Caco-2 (cell line): ENCODE measurements around the gene SLC2A6. TPM values are rescaled to one million over a fixed set of nuclear protein-coding genes. Genes with fewer than 3 reads are reported as not detected.

Experiments used
- BruUV-seq: library from RNA; stranded (reverse); fragments of 400-500 nt; replicated peaks from 2 replicates; lab custom pipeline; 2021; lab: Mats Ljungman, UMichigan
- CTCF ChIA-PET: fragments of 300-600 bp; sonication (Branson Sonifier 250); formaldehyde crosslinking; loops from one replicate; lab custom pipeline; 2022; ENCODE audit warnings: antibody characterized with exemption; lab: Charles Lee
- POLR2A ChIA-PET: fragments of 300-600 bp; sonication (Branson Sonifier 250); formaldehyde crosslinking; loops from one replicate; lab custom pipeline; 2022; ENCODE audit warnings: antibody characterized with exemption; lab: Charles Lee
- DNase-seq, 2 experiments: peaks; one replicate each; pipeline versions ENCODE4 v3.0.0 to v3.0.0-alpha.2; 2020 to 2022
- H3K27me3 ChIP-seq: replicated peaks from 2 replicates; pipeline ENCODE4 v1.6.0; 2011; ENCODE audit warnings: low read length; ENCODE audit not compliant: control insufficient read depth, insufficient read depth
- H3K36me3 ChIP-seq: 2 replicates; pipeline ENCODE4 v1.5.1; 2011; ENCODE audit warnings: low read length; ENCODE audit not compliant: control insufficient read depth, insufficient read depth
- H3K4me1 ChIP-seq: fragments of 250-450 bp; sonication (Bioruptor Pico); 2 replicates; pipeline ENCODE4 v1.5.1; 2020; ENCODE audit warnings: mild to moderate bottlenecking
- H3K4me3 ChIP-seq: 2 replicates; pipeline ENCODE4 v1.5.1; 2011; ENCODE audit warnings: low read depth, mild to moderate bottlenecking, control low read depth, low read length
- H3K9me3 ChIP-seq: fragments of 250-450 bp; sonication (Bioruptor Pico); 2 replicates; pipeline ENCODE4 v1.5.1; 2020; ENCODE audit warnings: mild to moderate bottlenecking, moderate library complexity
- H3K27ac Mint-ChIP-seq: one replicate; pipeline ENCODE4 v1.8.0; 2022; ENCODE audit warnings: mixed read lengths; ENCODE audit not compliant: unreplicated experiment
- H3K27me3 Mint-ChIP-seq: one replicate; pipeline ENCODE4 v1.8.0; 2022; ENCODE audit warnings: mixed read lengths; ENCODE audit not compliant: insufficient read depth, unreplicated experiment
- H3K36me3 Mint-ChIP-seq: one replicate; pipeline ENCODE4 v1.8.0; 2022; ENCODE audit warnings: mild to moderate bottlenecking, mixed read lengths; ENCODE audit not compliant: insufficient read depth, unreplicated experiment
- H3K4me1 Mint-ChIP-seq: one replicate; pipeline ENCODE4 v1.8.0; 2022; ENCODE audit warnings: low read depth, mixed read lengths; ENCODE audit not compliant: unreplicated experiment
- H3K4me3 Mint-ChIP-seq: one replicate; pipeline ENCODE4 v1.8.0; 2022; ENCODE audit warnings: mild to moderate bottlenecking, moderate library complexity, mixed read lengths; ENCODE audit not compliant: unreplicated experiment
- H3K9me3 Mint-ChIP-seq: one replicate; pipeline ENCODE4 v1.8.0; 2022; ENCODE audit warnings: mixed read lengths; ENCODE audit not compliant: unreplicated experiment
- CTCF ChIP-seq, 2 experiments: fragments of 200-600 bp in 1 of 2; IDR thresholded peaks; 1 replicate in 1 of 2; 2 replicates in 1 of 2; pipeline versions ENCODE4 v1.5.1 to v1.8.0; 2011 to 2022; ENCODE audit warnings: antibody characterized with exemption in 1 of 2, control low read depth in 1 of 2, inconsistent platforms in 1 of 2, low read depth in 1 of 2, low read length in 1 of 2, mild to moderate bottlenecking in 1 of 2, moderate library complexity in 1 of 2; ENCODE audit not compliant: insufficient read depth in 1 of 2, severe bottlenecking in 1 of 2, unreplicated experiment in 1 of 2
- intact Hi-C: fragments of 100-400 bp; cut with micrococcal nuclease; formaldehyde crosslinking; loops from one replicate; pipeline ENCODE4 v1.10.0; 2022; ENCODE audit not compliant: unreplicated experiment
- total RNA-seq: library from RNA; stranded (reverse); gene quantifications from 2 replicates; pipeline ENCODE4 v1.2.3, GENCODE V29; 2022

The SLC2A6 gene
- total RNA-seq, 1 experiment from 2014 or later = 7.1 TPM

GRCh38 chr9:133522073-133522910 is 43.4 kb upstream of the SLC2A6 start:
- Mint-ChIP-seq H3K27me3 (no peaks in the 10 kb centered on the region), H3K27ac (no peak overlapping the region), H3K4me3 (no peak overlapping the region), H3K9me3 (no peaks in the 10 kb centered on the region), H3K36me3 (no peaks in the 10 kb centered on the region), H3K4me1 (peaks cover 6% of the 10 kb centered on the region)
- no peak for TF ChIP-seq CTCF (IDR thresholded peaks at IDR 0.05; ENCODE audit: insufficient read depth in 1 of 2, low read depth in 1 of 2, low read length in 1 of 2, severe bottlenecking in 1 of 2, unreplicated experiment in 1 of 2)
- Histone ChIP-seq H3K4me3 (no peak overlapping the region), H3K9me3 (no peaks in the 10 kb centered on the region), H3K4me1 (peaks cover 4% of the 10 kb centered on the region; the same call in 1 of the 2 replicates), H3K27me3 (no peaks in the 10 kb centered on the region), H3K36me3 (no peaks in the 10 kb centered on the region)
- CTCF ChIA-PET = no interaction called here
- no peak for DNase-seq
- BruUV-seq = no TSS peak
- intact Hi-C loops = no loop called here
- POLR2A ChIA-PET = no interaction called here

GRCh38 chr9:133521122-133522072 is 42.5 kb upstream of the SLC2A6 start:
- no peaks in the 10 kb centered on the region for H3K9me3 ChIP-seq
- Mint-ChIP-seq H3K27ac (no peak overlapping the region), H3K4me1 (peaks cover 2% of the 10 kb centered on the region), H3K9me3 (no peaks in the 10 kb centered on the region), H3K36me3 (no peaks in the 10 kb centered on the region), H3K27me3 (no peaks in the 10 kb centered on the region), H3K4me3 (no peak overlapping the region)
- DNase-seq = no peak
- no peaks in the 10 kb centered on the region for H3K36me3 ChIP-seq
- no peak overlapping the region for H3K4me3 ChIP-seq
- ChIA-PET POLR2A (no interaction called here), CTCF (interaction anchor here (0.8 kb wide), 1 partner anchor 206 kb away, joined by 3 read pairs; no protein-coding TSS in a partner anchor)
- BruUV-seq = no TSS peak
- intact Hi-C loops = no loop called here
- no peaks in the 10 kb centered on the region for H3K27me3 ChIP-seq
- H3K4me1 ChIP-seq = no peaks in the 10 kb centered on the region
- TF ChIP-seq CTCF (IDR thresholded peaks at IDR 0.05; ENCODE audit: insufficient read depth in 1 of 2, low read depth in 1 of 2, low read length in 1 of 2, severe bottlenecking in 1 of 2, unreplicated experiment in 1 of 2) = no peak

GRCh38 chr9:133520121-133520835 is 41.4 kb upstream of the SLC2A6 start:
- H3K4me1 Mint-ChIP-seq = no peaks in the 10 kb centered on the region
- H3K9me3 ChIP-seq = no peaks in the 10 kb centered on the region
- H3K27me3 ChIP-seq = no peaks in the 10 kb centered on the region
- no peak for DNase-seq
- no peak for TF ChIP-seq CTCF (IDR thresholded peaks at IDR 0.05; ENCODE audit: insufficient read depth in 1 of 2, low read depth in 1 of 2, low read length in 1 of 2, severe bottlenecking in 1 of 2, unreplicated experiment in 1 of 2)
- H3K27me3 Mint-ChIP-seq = no peaks in the 10 kb centered on the region
- H3K4me3 ChIP-seq = no peak overlapping the region
- no TSS peak for BruUV-seq
- no peaks in the 10 kb centered on the region for H3K9me3 Mint-ChIP-seq
- intact Hi-C loops = no loop called here
- no peak overlapping the region for H3K4me3 Mint-ChIP-seq
- no peak overlapping the region for H3K27ac Mint-ChIP-seq
- H3K36me3 Mint-ChIP-seq = no peaks in the 10 kb centered on the region
- no peaks in the 10 kb centered on the region for H3K4me1 ChIP-seq
- H3K36me3 ChIP-seq = no peaks in the 10 kb centered on the region
- ChIA-PET CTCF (no interaction called here), POLR2A (no interaction called here)
